GM18873 (cell line): ENCODE results near the gene TRMT5.

Experiments used
- ATAC-seq: cut with Tn5 transposase; IDR thresholded peaks from one replicate; pipeline ENCODE4 v1.9.1; 2021; ENCODE audit warnings: mild to moderate bottlenecking, moderate library complexity, moderate number of reproducible peaks; ENCODE audit not compliant: unreplicated experiment, low FRiP score

TRMT5 gene

DNA sequence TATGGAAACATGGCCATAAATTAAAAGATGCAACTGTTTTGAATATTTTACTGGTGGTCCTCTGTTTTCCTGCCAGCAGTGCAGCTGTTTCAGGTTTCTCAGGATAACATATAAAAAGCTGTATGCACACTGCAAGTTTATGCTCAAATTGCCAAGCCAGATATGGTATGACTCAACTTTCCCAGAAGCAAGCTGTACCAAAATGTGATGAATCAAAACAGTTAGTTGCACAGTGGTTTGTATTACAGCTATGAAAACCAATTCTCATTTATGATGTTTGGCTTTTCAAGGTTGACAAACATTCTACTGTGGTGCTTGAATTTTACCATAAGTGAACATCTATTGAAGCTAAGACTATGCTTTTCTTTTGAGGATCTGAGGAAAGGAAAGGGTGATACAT lies 15.5 kb downstream of the TRMT5 start:
- no peak for ATAC-seq

DNA sequence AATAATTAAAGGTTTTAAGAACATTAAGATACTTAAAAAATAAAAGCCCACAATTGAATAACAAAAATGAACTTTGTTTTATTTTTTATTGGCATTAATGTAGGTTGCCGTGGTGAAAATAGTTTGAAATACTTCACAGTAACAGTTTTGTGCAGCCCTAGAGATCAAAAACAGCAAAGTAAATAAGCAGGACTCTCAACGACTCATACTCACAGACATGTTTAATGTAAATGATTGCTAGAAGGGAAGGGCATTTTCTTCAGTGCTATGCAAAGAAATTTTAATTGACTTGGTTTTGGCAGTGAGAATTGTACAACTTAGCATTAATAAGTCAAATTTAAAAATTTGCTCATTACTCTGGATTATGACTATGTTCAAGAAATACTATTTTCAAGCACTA lies 16.0 kb downstream of the TRMT5 start:
- no peak for ATAC-seq

DNA sequence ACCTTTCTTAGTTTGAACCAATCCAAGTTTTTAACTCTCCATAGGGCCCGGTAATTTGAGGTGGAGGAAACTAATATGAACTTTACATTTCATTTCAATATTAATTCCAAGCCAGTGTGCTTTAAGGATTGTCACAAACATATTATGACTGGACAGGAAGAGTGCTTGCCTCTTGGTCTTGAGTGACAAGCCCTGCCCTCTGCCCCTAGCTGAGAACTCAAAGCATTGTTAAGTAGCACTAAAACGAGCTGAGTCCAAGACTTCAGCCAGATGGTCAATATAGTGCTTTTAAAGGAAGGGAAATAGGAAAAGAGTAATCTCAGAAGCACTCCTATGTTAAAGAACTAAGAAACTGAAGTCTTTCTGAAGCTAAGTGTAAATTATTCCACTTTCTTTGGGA lies 17.1 kb downstream of the TRMT5 start:
- ATAC-seq: no peak

DNA sequence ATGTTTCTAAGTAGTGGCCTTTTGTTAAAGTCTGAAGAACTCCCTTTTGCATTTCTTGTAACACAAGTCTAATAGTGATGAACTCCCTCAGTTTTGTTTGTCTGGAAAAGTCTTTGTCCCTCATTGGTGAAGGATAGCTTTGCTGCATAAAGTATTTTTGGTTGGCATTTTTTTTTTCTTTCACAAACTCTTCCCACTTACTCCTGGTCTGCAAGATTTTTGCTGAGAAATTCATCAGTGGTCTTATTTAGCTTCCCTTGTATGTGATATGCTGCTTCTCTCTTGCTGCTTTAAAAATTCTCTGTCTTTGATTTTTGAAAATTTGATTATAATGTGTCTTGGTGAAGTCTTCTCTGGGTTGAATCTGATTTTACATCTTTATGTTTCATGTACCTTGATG lies 22.7 kb downstream of the TRMT5 start:
- no peak for ATAC-seq

DNA sequence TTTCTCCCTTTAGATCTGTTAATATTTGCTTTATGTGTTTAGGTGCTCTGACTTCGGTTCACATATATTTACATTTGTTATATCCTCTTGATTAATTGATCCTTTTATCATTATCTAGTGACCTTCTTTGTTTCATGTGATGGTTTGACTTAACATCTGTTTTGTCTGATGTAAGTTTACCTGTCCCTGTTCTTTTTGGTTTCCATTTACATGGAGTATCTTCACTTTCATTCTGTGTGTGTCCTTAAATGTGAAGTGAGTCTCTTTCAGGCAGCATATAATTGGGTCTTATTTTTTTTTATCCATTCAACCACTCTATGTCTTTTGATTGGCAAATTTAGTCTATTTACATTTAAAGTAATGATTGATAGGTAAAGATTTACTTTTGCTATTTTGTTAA lies 24.2 kb downstream of the TRMT5 start:
- ATAC-seq: no peak

DNA sequence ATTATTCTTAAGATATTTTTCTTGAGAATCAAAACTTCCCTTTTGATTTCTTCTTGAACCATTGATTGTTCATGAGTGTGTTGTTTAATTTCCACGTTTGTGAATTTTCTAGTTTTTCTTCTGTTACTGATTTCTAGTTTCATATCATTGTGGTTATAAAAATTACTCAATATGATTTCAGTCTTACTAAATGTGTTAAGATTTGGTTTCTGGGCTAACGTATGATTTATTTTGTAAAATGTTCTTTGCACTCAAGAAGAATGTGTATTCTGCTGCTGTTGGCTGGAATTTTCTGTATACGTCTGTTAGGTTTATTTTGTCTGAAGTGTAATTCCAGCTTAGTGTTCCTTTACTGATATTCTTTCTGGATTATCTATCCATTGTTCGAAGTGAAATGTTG lies 24.7 kb downstream of the TRMT5 start:
- no peak for ATAC-seq

DNA sequence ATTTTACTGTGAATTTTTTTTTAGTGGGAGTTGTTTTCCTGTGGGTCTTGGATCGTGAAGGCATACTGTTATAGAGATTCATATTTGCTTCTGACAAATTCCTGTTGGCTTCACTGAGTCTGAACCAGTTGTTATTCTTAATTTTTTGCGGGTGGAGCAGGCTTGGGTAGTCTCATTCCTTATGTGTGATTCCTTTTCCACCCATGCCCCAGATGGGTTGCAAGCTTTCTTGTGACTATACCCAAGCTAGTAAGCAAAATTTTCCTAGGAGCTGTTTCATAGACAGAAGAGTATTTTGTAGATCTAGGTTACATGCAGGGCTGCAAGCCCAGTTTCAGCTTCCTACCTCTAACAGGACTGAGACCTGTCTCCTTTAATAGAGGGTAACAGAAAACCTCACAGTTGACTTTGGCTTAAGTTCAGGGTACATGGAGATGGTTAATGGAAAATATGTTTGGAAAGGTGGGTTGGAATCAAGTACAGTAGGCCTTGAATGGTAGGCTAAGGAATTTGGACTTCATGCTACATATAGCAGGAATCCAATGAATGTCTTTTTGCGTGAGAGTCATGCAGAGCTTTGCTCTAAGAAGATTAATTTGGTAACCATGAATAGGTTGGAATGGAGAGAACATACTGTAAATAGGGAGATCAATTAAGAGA lies 29.0 kb downstream of the TRMT5 start:
- no peak for ATAC-seq

DNA sequence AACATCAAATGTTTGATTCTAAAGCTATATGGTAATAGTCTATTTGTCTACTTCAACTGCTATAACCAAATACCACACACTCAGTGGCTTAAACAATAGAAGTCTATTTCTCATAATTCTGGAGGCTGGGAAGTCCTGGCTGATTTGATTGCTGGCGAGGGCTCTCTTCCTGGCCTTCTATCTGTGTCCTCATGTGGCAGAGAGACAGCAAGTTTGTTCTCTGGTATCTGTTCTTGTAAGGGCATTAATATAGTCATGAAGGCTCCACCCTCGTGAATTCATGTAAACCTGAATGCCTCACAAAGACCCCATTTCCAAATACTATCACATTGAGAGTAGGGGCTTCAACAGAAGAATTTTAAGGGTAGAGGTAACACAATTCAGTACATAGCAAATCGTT lies 34.1 kb downstream of the TRMT5 start:
- no peak for ATAC-seq

DNA sequence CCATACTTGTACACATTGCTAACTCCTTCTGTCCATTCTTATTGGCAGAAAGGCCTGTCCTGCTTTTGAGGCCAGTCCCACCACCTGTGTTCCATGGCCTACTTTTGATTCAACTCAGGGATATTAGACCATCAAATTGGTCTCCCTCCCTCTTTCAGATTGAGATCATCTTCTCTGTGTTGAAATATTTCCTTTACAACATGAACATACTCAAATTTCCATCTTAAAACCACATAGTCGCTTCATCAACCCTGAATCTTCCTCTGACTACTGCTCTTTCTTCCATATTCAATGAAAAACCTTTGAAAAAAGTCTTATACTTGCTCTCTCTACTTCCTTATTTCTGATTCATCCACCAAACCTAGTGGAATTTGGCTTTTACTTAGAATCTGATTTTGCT lies 34.9 kb downstream of the TRMT5 start:
- ATAC-seq: no peak

DNA sequence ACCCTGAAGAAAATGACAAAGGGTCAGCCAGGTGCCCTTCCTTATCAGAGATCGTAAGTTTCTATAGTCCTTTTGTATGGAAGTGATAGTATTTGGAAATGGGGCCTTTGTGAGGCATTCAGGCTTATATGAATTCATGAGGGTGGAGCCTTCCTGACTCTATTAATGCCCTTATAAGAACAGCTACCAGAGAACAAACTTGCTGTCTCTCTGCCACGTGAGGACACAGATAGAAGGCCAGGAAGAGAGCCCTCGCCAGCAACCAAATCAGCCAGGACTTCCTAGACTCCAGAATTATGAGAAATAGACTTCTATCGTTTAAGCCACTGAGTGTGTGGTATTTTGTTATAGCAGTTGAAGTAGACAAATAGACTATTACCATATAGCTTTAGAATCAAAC lies 36.7 kb downstream of the TRMT5 start:
- no peak for ATAC-seq

DNA sequence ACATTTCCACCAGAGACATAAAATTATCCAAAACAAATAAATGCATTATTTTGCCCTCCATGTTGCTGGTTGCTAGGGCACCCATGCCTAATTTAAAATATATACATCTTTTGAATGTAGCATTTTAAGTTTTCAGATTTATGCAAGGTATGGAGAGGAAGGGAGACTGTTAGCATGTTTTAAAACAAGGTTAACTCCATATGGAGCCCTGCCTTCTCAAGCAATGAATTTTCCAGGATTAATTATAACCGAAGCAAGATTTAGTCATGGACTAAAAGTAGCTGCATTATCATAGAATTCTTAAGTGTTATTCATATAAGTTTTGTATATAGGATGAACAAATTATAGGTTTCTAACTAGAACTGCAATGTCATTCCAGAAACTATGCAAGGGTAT lies 37.2 kb downstream of the TRMT5 start:
- ATAC-seq: no peak

DNA sequence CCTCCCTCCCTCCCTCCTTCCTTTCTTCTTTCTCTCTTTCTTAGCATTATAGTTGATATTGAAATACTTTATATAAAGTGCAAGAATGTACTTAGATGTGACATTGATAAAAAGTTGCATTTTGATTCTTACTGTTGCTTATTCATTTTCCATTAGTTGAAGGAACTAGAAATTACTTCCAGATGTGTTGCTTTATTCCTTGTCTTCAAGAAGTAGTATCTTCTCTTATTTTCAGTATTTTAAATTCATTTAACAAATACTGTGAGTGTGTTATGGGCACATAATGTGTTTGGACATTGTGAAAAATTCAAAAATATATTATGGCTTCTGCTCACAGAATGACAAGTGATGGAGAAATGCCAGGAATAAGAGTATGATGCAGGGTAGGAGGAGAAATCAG lies 45.6 kb downstream of the TRMT5 start:
- no peak for ATAC-seq

DNA sequence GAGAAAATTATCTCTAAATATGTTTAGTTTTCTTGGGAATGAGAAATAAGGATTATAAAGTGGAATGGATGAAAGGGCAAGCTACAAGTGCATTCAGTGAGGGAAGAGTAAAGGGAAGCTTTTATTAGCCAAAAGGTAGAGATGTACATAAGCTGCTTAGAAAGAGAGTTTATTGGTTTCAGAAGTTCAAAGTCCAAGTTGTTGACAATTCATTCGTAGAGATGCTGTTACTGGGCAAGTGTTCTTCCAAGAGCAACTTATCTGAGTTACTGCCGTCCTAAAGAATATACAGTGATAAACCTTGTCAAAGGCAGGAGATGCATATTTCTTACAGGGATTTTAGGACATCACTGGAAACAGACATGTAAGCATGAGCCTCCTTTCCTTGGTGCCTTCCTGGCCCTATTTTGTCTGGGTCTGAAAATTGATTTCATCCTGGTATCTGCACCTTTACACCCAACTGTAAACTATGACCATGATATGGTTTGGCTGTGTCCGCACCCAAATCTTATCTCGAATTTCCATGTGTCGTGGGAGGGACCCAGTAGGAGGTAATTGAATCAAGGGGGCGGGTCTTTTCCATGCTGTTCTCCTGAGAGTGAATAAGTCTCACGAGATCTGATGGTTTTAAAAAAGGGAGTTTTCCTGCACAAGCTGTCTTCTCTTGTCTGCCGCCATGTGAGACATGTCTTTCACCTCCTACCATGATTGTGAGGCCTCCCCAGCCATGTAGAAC lies 46.8 kb downstream of the TRMT5 start:
- ATAC-seq: no peak

DNA sequence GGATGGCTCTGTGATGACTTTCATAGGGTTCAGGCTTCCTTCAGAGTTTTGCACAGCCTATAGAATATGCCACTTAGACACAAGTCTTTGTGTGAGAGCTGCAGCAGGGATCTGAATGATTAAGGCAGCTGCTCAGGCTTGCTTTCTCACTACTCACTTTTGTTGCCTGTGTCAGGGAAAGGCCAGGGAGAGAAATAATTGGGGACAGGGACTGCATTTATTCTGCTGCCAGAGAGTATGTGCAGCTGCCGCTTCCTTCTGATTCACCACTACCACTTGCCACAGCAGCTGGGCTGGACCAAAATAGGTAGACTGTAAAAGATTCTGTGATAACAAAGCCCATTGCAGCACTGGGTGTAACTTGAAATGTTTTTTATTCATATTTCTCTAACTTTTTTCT lies 49.7 kb downstream of the TRMT5 start:
- no peak for ATAC-seq

DNA sequence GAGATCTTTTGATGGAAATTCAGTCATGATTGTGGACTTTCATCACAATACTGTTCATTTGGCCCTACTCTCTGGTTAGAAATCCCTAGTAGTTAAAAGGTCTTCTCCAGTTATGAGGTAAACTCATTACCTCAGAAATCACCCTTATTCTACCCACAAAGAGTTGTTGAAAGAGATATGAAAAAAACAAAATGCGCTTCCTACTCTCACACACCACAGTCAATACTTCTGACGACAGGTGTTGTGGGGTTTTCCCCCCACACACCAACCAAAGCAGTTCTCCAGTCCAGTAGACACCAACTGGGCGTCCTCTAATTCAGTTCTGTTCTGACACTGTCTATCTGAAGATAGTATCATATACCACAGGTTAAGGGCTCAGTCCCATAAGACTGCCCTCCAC lies 54.9 kb downstream of the TRMT5 start:
- ATAC-seq: peak; percentile 98

DNA sequence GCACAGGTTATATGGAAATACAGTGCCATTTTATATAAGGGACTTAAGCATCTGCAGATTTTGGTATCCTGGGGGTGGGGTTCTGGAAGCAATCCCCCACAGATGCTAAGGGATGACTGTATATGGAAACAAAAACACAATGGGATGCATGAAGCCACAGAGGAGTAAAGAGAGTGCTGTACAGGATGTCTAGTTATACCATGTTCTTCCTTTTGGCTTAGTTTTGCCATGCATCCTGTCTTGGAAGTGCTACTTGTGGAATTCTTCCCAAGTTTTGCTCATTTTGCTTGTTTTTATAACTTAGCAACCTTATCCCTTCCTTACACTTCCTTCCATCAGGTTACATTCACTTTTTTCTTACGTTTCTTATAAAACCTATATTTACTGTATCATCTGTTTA lies 55.6 kb downstream of the TRMT5 start:
- ATAC-seq: no peak

DNA sequence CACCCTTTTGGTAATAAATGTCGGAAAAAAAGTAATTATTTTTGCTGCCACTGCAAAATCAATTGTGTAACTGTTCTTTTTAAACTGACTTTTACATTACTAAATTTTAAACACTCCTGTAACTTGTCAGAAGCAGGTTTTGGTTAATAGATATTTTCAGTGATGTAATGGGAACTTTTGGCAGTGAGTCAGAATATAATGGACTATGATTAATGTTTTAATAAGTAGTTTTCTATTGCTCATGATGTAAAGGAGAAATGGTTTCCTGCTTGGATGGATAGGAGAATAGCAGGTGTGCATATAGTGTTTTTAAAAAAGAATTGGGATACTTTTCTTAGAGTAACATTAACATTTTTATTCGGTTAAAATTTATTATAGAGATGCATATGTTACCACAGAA lies 58.8 kb downstream of the TRMT5 start:
- ATAC-seq: no peak
